Tibial nerve (tissue), 4 donors: ENCODE data around the gene KLK12.

ENCODE experiments used
- CTCF ChIP-seq, 5 experiments: fragments of 200-600 bp in 3 of 5; fragments of 450-650 bp in 2 of 5; sonication (generic) in 3 of 5; IDR thresholded peaks; one replicate each; pipeline ENCODE4 v1.5.1; 2016 to 2019; ENCODE audit warnings: antibody characterized with exemption in 5 of 5, mild to moderate bottlenecking in 3 of 5, moderate library complexity in 2 of 5
- EP300 ChIP-seq, 2 donors: sonication (generic); formaldehyde crosslinking; IDR thresholded peaks; one replicate each; pipeline ENCODE4 v1.6.1; 2017; ENCODE audit warnings: antibody characterized with exemption in 2 of 2, mild to moderate bottlenecking in 1 of 2
- POLR2A ChIP-seq, 2 donors: fragments of 450-650 bp; IDR thresholded peaks; one replicate each; pipeline ENCODE4 v1.6.1; 2017; ENCODE audit warnings: antibody characterized with exemption in 2 of 2, mild to moderate bottlenecking in 2 of 2, moderate library complexity in 2 of 2

- TF ChIP-seq CTCF (IDR thresholded peaks at IDR 0.05), result no peak
- TF ChIP-seq POLR2A (IDR thresholded peaks at IDR 0.05), result no peak
- TF ChIP-seq EP300 (IDR thresholded peaks at IDR 0.05), result no peak
Measured at GRCh38 chr19:51059715-51060114, 24.9 kb upstream of the KLK12 start.
